T-helper 2 cell (primary cell): Measurements from ENCODE around the gene TMEM129.

ENCODE experiments used
- DNase-seq, 5 experiments: peaks; one replicate each; pipeline versions ENCODE4 v3.0.0 to v3.0.0-alpha.2; 2012 to 2022

TMEM129 gene

GRCh38 chr4:1666391-1666790 lies 54.7 kb downstream of the TMEM129 start:
- no peak for DNase-seq
